Tibial nerve (tissue), 3 donors: ENCODE results near the gene UBTD1.

Source experiments
- POLR2A ChIP-seq, 2 donors: fragments of 450-650 bp; IDR thresholded peaks; one replicate each; pipeline ENCODE4 v1.6.1; 2017; ENCODE audit warnings: antibody characterized with exemption in 2 of 2, mild to moderate bottlenecking in 2 of 2, moderate library complexity in 2 of 2
- TF ChIP-seq, protein P1 (sequence below), 5 experiments: fragments of 200-600 bp in 3 of 5; fragments of 450-650 bp in 2 of 5; sonication (generic) in 3 of 5; IDR thresholded peaks; one replicate each; pipeline ENCODE4 v1.5.1; 2016 to 2019; ENCODE audit warnings: antibody characterized with exemption in 5 of 5, mild to moderate bottlenecking in 3 of 5, moderate library complexity in 2 of 5

DNA sequence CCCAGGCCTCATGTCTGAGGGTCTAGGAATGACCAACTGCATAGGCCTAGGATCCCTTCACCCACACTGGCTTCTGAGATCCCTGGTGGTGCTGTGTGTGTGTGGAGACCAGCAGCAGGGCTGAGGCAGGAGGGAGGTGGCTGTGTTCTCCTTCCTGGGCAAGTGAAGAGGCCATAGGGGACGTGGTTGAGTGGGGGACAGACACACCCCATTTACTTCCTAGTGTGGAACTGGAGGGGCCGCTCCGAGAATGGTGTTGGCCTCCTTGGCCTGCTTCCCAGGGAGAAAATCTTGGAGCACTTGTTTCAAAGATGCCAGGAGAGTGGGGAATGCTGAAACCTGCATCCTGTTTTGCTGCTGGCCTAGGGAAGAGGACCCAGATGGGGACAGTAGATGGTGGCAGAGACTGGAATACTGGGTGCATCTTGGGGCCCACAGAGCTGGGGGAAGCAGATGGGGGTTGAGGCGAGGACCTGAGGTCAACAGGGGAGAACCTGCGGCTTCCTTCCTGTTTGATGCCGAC is 19.1 kb downstream of the UBTD1 start:
- TF ChIP-seq, protein P1, sequence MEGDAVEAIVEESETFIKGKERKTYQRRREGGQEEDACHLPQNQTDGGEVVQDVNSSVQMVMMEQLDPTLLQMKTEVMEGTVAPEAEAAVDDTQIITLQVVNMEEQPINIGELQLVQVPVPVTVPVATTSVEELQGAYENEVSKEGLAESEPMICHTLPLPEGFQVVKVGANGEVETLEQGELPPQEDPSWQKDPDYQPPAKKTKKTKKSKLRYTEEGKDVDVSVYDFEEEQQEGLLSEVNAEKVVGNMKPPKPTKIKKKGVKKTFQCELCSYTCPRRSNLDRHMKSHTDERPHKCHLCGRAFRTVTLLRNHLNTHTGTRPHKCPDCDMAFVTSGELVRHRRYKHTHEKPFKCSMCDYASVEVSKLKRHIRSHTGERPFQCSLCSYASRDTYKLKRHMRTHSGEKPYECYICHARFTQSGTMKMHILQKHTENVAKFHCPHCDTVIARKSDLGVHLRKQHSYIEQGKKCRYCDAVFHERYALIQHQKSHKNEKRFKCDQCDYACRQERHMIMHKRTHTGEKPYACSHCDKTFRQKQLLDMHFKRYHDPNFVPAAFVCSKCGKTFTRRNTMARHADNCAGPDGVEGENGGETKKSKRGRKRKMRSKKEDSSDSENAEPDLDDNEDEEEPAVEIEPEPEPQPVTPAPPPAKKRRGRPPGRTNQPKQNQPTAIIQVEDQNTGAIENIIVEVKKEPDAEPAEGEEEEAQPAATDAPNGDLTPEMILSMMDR (IDR thresholded peaks at IDR 0.05) = no peak
- no peak for TF ChIP-seq POLR2A (IDR thresholded peaks at IDR 0.05)
